Effector memory CD8-positive, alpha-beta T cell (primary cell): Measurements from ENCODE around the gene ATP5ME.

ENCODE experiments used
- ATAC-seq: fragments of 150-1000 bp; cut with Tn5 transposase; replicated peaks from 2 replicates; pipeline ENCODE4 v1.10.0; 2021; ENCODE audit warnings: mild to moderate bottlenecking, moderate library complexity
- DNase-seq, 3 experiments: peaks; one replicate each; pipeline ENCODE4 v3.0.0; 2021
- H3K27ac Mint-ChIP-seq, 2 donors: one replicate each; pipeline ENCODE4 v1.8.0; 2022; ENCODE audit warnings: mild to moderate bottlenecking in 2 of 2, mixed read lengths in 2 of 2, moderate library complexity in 2 of 2
- H3K27me3 Mint-ChIP-seq, 2 donors: one replicate each; pipeline ENCODE4 v1.8.0; 2022; ENCODE audit warnings: mixed read lengths in 2 of 2
- H3K36me3 Mint-ChIP-seq: one replicate; pipeline ENCODE4 v1.8.0; 2022; ENCODE audit warnings: mild to moderate bottlenecking, moderate library complexity, mixed read lengths; ENCODE audit not compliant: insufficient read depth
- H3K4me1 Mint-ChIP-seq, 2 donors: one replicate each; pipeline ENCODE4 v1.8.0; 2022; ENCODE audit warnings: low read depth in 2 of 2, mixed read lengths in 2 of 2
- H3K4me3 Mint-ChIP-seq, 2 donors: one replicate each; pipeline ENCODE4 v1.8.0; 2022; ENCODE audit warnings: mild to moderate bottlenecking in 2 of 2, mixed read lengths in 2 of 2, moderate library complexity in 2 of 2
- H3K9me3 Mint-ChIP-seq, 2 donors: one replicate each; pipeline ENCODE4 v1.8.0; 2022; ENCODE audit warnings: mixed read lengths in 2 of 2

ATP5ME gene

DNA sequence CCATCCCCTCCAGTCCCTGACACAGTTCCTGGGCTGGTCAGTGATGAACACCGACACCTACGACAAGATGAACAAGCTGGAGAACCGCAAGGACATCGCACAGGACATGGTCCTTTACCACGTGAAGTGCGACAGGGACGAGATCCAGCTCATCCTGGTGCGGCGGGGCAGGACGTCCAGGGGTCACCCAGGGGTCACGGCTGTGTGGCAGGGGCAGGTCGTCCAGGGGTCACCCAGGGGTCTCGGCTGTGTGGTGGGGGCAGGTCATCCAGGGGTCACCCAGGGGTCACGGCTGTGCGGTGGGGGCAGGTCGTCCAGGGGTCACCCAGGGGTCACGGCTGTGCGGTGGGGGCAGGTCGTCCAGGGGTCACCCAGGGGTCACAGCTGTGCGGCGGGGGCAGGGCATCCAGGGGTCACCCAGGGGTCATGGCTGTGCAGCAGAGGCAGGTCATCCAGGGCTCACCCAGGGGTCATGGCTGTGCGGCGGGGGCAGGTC is 16.7 kb downstream of the ATP5ME start:
- Mint-ChIP-seq H3K4me1 (peaks cover 0 to 10% of the 10 kb centered on the region in 2 donors), H3K4me3 (no peak overlapping the region), H3K9me3 (no peaks in the 10 kb centered on the region), H3K36me3 (peaks cover 8% of the 10 kb centered on the region), H3K27ac (no peak overlapping the region), H3K27me3 (peaks cover 0 to 15% of the 10 kb centered on the region in 2 donors)
- no peak for ATAC-seq
- DNase-seq, result no peak

GRCh38 chr4:656436-657337 is 17.4 kb downstream of the ATP5ME start:
- H3K9me3 Mint-ChIP-seq, result no peaks in the 10 kb centered on the region
- H3K4me1 Mint-ChIP-seq, result peaks cover 0 to 10% of the 10 kb centered on the region in 2 donors
- peaks cover 0 to 21% of the 10 kb centered on the region in 2 donors for H3K27me3 Mint-ChIP-seq
- H3K36me3 Mint-ChIP-seq, result peaks cover 8% of the 10 kb centered on the region
- no peak overlapping the region for H3K4me3 Mint-ChIP-seq
- no peak overlapping the region for H3K27ac Mint-ChIP-seq
- DNase-seq (no peak), ATAC-seq (no peak)

DNA sequence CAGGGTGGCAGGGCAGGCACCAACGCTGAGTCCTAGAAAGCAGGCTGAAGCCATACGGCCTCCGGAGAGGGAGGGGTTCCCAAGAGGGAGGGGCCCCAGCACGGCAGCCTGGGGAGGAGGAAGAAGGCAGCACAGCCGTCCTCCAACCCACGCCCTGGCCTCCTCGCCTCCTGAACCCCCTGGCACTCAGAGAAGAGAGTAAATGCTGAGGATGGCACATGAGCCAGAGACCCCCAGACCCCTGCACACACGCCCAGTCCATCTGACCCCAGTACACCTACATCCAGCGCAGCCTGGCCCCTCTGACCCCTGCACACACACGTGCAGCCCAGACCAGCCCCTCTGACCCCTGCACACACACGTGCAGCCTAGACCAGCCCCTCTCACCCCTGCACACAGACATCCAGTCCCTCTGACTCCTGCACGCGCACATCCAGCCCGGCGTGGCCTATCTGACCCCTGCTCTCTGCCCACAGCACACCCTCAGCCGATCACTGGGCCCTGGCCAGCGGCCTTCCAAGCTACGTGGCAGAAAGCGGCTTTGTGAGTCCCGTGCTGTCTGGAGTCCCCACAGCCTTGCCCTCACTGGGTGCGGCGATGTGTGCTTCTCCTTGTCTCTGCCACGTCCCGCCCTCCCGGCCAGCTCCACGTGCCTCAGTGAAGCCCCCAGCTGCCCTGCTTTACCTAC is 18.5 kb downstream of the ATP5ME start:
- no peak overlapping the region for H3K4me3 Mint-ChIP-seq
- H3K27ac Mint-ChIP-seq, result no peak overlapping the region
- DNase-seq, result no peak
- peaks cover 7% of the 10 kb centered on the region for H3K36me3 Mint-ChIP-seq
- H3K9me3 Mint-ChIP-seq, result no peaks in the 10 kb centered on the region
- peaks cover 0 to 27% of the 10 kb centered on the region in 2 donors for H3K27me3 Mint-ChIP-seq
- H3K4me1 Mint-ChIP-seq, result peaks cover 0 to 10% of the 10 kb centered on the region in 2 donors
- ATAC-seq, result no peak

- no peak overlapping the region for H3K27ac Mint-ChIP-seq
- H3K36me3 Mint-ChIP-seq, result peaks cover 2% of the 10 kb centered on the region
- H3K4me3 Mint-ChIP-seq, result no peak overlapping the region
- ATAC-seq (no peak), DNase-seq (no peak)
- peaks cover 0 to 32% of the 10 kb centered on the region in 2 donors for H3K27me3 Mint-ChIP-seq
- no peaks in the 10 kb centered on the region for H3K9me3 Mint-ChIP-seq
- H3K4me1 Mint-ChIP-seq, result peaks cover 0 to 8% of the 10 kb centered on the region in 2 donors
Observed at GRCh38 chr4:654871-655463, 19.1 kb downstream of the ATP5ME start.

GRCh38 chr4:654503-654845 is 19.6 kb downstream of the ATP5ME start:
- Mint-ChIP-seq H3K27me3 (peaks cover 0 to 32% of the 10 kb centered on the region in 2 donors), H3K27ac (no peak overlapping the region), H3K36me3 (no peaks in the 10 kb centered on the region), H3K4me3 (no peak overlapping the region), H3K9me3 (no peaks in the 10 kb centered on the region), H3K4me1 (peaks cover 0 to 6% of the 10 kb centered on the region in 2 donors)
- no peak for ATAC-seq
- no peak for DNase-seq

DNA sequence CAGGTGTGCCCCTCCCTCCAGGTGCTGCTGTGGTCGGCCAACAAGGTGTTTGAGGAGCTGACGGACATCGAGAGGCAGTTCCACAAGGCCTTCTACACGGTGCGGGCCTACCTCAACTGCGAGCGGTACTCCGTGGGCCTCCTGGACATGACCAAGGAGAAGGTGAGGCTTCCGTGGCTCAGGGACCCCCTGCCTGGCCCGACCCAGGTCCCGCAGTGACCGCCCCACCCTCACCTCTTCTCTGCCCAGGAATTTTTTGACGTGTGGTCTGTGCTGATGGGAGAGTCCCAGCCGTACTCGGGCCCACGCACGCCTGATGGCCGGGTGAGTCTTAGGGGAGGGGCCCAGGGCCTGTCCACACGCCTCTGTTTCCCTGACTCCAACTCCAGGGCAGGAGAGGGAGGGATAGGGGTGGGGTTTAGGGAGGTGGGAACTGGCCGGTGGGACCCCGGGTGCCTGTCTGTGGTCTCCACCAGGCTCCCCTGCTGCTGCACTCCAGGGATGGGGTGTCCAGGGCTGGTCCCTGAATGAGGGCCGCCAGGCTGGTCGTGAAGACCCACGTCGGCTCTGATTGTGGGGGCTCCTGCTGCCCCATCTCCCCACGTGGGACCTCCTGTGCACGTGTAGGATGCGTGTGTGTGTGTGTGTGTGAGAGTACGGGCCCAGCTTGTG is 20.1 kb downstream of the ATP5ME start:
- DNase-seq (no peak), ATAC-seq (no peak)
- Mint-ChIP-seq H3K4me3 (no peak overlapping the region), H3K9me3 (no peaks in the 10 kb centered on the region), H3K27me3 (peaks cover 0 to 32% of the 10 kb centered on the region in 2 donors), H3K36me3 (no peaks in the 10 kb centered on the region), H3K27ac (no peak overlapping the region), H3K4me1 (peaks cover 0 to 2% of the 10 kb centered on the region in 2 donors)

GRCh38 chr4:653080-653821 is 20.8 kb downstream of the ATP5ME start:
- no peaks in the 10 kb centered on the region for H3K9me3 Mint-ChIP-seq
- ATAC-seq (no peak), DNase-seq (no peak)
- H3K27me3 Mint-ChIP-seq, result peaks cover 0 to 38% of the 10 kb centered on the region in 2 donors
- no peak overlapping the region for H3K27ac Mint-ChIP-seq
- H3K4me3 Mint-ChIP-seq, result no peak overlapping the region
- H3K36me3 Mint-ChIP-seq, result no peaks in the 10 kb centered on the region
- peaks cover 0 to 2% of the 10 kb centered on the region in 2 donors for H3K4me1 Mint-ChIP-seq

- Mint-ChIP-seq H3K4me3 (no peak overlapping the region), H3K36me3 (no peaks in the 10 kb centered on the region), H3K4me1 (peaks cover 0 to 2% of the 10 kb centered on the region in 2 donors), H3K27ac (no peak overlapping the region), H3K9me3 (no peaks in the 10 kb centered on the region), H3K27me3 (peaks cover 0 to 48% of the 10 kb centered on the region in 2 donors)
- ATAC-seq (no peak), DNase-seq (no peak)
Observed at GRCh38 chr4:651884-652642, 22.0 kb downstream of the ATP5ME start.

GRCh38 chr4:650951-651883 is 22.9 kb downstream of the ATP5ME start:
- Mint-ChIP-seq H3K27ac (no peak overlapping the region), H3K4me3 (no peak overlapping the region), H3K9me3 (no peaks in the 10 kb centered on the region), H3K4me1 (peaks cover 0 to 4% of the 10 kb centered on the region in 2 donors), H3K27me3 (peaks cover 7 to 56% of the 10 kb centered on the region in 2 donors), H3K36me3 (no peaks in the 10 kb centered on the region)
- ATAC-seq, result no peak
- no peak for DNase-seq

DNA sequence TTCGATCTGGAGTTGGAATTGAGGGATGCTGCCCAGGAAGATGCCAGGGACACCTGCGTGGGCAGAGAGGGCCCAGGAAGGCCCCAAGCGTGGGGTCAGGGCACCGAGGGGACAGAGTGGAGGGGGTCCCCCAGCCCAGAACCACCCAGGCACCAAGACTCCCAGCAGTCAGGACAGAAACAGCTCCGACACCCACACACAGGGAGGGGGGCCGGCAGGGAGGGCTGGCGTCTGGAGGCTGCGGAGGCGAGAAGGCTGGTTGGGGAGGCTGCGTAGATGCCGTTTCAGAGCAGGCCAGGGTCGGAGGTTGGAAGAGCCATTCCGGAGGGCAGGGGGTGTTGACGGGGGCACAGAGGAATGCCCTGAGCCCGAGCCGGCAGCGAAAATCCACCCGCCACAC is 23.6 kb downstream of the ATP5ME start:
- Mint-ChIP-seq H3K9me3 (no peaks in the 10 kb centered on the region), H3K36me3 (no peaks in the 10 kb centered on the region), H3K27me3 (peaks cover 14 to 54% of the 10 kb centered on the region in 2 donors), H3K4me3 (no peak overlapping the region), H3K27ac (no peak overlapping the region), H3K4me1 (peaks cover 0 to 4% of the 10 kb centered on the region in 2 donors)
- DNase-seq (no peak), ATAC-seq (no peak)

GRCh38 chr4:649751-650310 is 24.2 kb downstream of the ATP5ME start:
- ATAC-seq (no peak), DNase-seq (no peak)
- no peak overlapping the region for H3K27ac Mint-ChIP-seq
- H3K27me3 Mint-ChIP-seq, result peaks cover 16 to 53% of the 10 kb centered on the region in 2 donors
- no peak overlapping the region for H3K4me3 Mint-ChIP-seq
- peaks cover 0 to 4% of the 10 kb centered on the region in 2 donors for H3K4me1 Mint-ChIP-seq
- no peaks in the 10 kb centered on the region for H3K36me3 Mint-ChIP-seq
- no peaks in the 10 kb centered on the region for H3K9me3 Mint-ChIP-seq
